ENCODE measurements around the gene PDE4B. TPM values are rescaled to one million over a fixed set of nuclear protein-coding genes. Genes with fewer than 3 reads are reported as not detected.
A peak's percentile ranks its signal among the peaks of the same experiment; 100 is the strongest.

PDE4B gene
- total RNA-seq, 1 experiment from 2014 or later = 3.3 TPM

- H3K4me1 Mint-ChIP-seq (ENCODE audit: insufficient read depth, unreplicated experiment) = peaks cover 49% of the 10 kb centered on the region
- H3K27ac Mint-ChIP-seq (ENCODE audit: low read depth, unreplicated experiment) = no peak overlapping the region
- intact Hi-C loops (cut with micrococcal nuclease) = no loop called here
- no peak for TF ChIP-seq CTCF (IDR thresholded peaks at IDR 0.05; ENCODE audit: unreplicated experiment)
- DNase-seq (ENCODE audit: unreplicated experiment) = no peak
- no peaks in the 10 kb centered on the region for H3K27me3 Mint-ChIP-seq (ENCODE audit: insufficient read depth, unreplicated experiment)
- no peaks in the 10 kb centered on the region for H3K36me3 Mint-ChIP-seq (ENCODE audit: insufficient read depth, unreplicated experiment)
- ChIA-PET CTCF (interaction anchor here (0.7 to 28.2 kb wide), 6 partner anchors 10 to 591 kb away, joined by 3 to 687 read pairs (median 9); no protein-coding TSS in a partner anchor), POLR2A (interaction anchor here (1.0 to 3.1 kb wide), 2 partner anchors 9 to 74 kb away, joined by 3 to 20 read pairs; no protein-coding TSS in a partner anchor)
- no TSS peak for BruUV-seq (replicated peaks)
- no peaks in the 10 kb centered on the region for H3K9me3 Mint-ChIP-seq (ENCODE audit: unreplicated experiment)
- H3K4me3 Mint-ChIP-seq (ENCODE audit: unreplicated experiment) = no peak overlapping the region
These were observed 465.9 kb downstream of the PDE4B start for GRCh38 chr1:66258404-66259105.

- Mint-ChIP-seq H3K4me1 (ENCODE audit: insufficient read depth, unreplicated experiment) (peaks cover 40% of the 10 kb centered on the region), H3K27me3 (ENCODE audit: insufficient read depth, unreplicated experiment) (no peaks in the 10 kb centered on the region)
- CTCF ChIA-PET = interaction anchor here (0.7 to 28.2 kb wide), 11 partner anchors 9 to 297 kb away, joined by 3 to 687 read pairs (median 4); no protein-coding TSS in a partner anchor
These were observed 468.7 kb downstream of the PDE4B start for GRCh38 chr1:66261364-66261763.

GRCh38 chr1:66262208-66262963 is 469.7 kb downstream of the PDE4B start:
- Mint-ChIP-seq H3K9me3 (ENCODE audit: unreplicated experiment) (no peaks in the 10 kb centered on the region), H3K27me3 (ENCODE audit: insufficient read depth, unreplicated experiment) (no peaks in the 10 kb centered on the region), H3K4me3 (ENCODE audit: unreplicated experiment) (peak overlapping the region; percentile 9), H3K36me3 (ENCODE audit: insufficient read depth, unreplicated experiment) (peaks cover 5% of the 10 kb centered on the region), H3K4me1 (ENCODE audit: insufficient read depth, unreplicated experiment) (peaks cover 43% of the 10 kb centered on the region), H3K27ac (ENCODE audit: low read depth, unreplicated experiment) (peak overlapping the region; percentile 86)
- ChIA-PET POLR2A (interaction anchor here (0.6 to 3.6 kb wide), 10 partner anchors 10 to 1370 kb away, joined by 3 to 32 read pairs (median 6); no protein-coding TSS in a partner anchor), CTCF (interaction anchor here (0.8 to 28.2 kb wide), 4 partner anchors 10 to 186 kb away, joined by 3 to 687 read pairs (median 8); no protein-coding TSS in a partner anchor)
- no peak for TF ChIP-seq CTCF (IDR thresholded peaks at IDR 0.05; ENCODE audit: unreplicated experiment)
- DNase-seq (ENCODE audit: unreplicated experiment) = peak; percentile 96
- BruUV-seq (replicated peaks) = no TSS peak
- intact Hi-C loops (cut with micrococcal nuclease) = no loop called here

More at GRCh38 chr1:66261364-66261763, 468.7 kb downstream of the PDE4B start:
- peak overlapping the region; percentile 86 for H3K27ac Mint-ChIP-seq (ENCODE audit: low read depth, unreplicated experiment)
- BruUV-seq (replicated peaks) = no TSS peak
- H3K4me3 Mint-ChIP-seq (ENCODE audit: unreplicated experiment) = peak overlapping the region; percentile 9
- no peaks in the 10 kb centered on the region for H3K9me3 Mint-ChIP-seq (ENCODE audit: unreplicated experiment)
- intact Hi-C loops (cut with micrococcal nuclease) = no loop called here
- POLR2A ChIA-PET = interaction anchor here (0.6 to 3.6 kb wide), 16 partner anchors 9 to 1369 kb away, joined by 3 to 32 read pairs (median 3); no protein-coding TSS in a partner anchor
- peaks cover 5% of the 10 kb centered on the region for H3K36me3 Mint-ChIP-seq (ENCODE audit: insufficient read depth, unreplicated experiment)
- peak; percentile 40 for DNase-seq (ENCODE audit: unreplicated experiment)
- no peak for TF ChIP-seq CTCF (IDR thresholded peaks at IDR 0.05; ENCODE audit: unreplicated experiment)

- Mint-ChIP-seq H3K4me3 (ENCODE audit: unreplicated experiment) (no peak overlapping the region), H3K36me3 (ENCODE audit: insufficient read depth, unreplicated experiment) (peaks cover 5% of the 10 kb centered on the region), H3K27me3 (ENCODE audit: insufficient read depth, unreplicated experiment) (no peaks in the 10 kb centered on the region), H3K4me1 (ENCODE audit: insufficient read depth, unreplicated experiment) (peaks cover 41% of the 10 kb centered on the region), H3K27ac (ENCODE audit: low read depth, unreplicated experiment) (no peak overlapping the region), H3K9me3 (ENCODE audit: unreplicated experiment) (no peaks in the 10 kb centered on the region)
- CTCF ChIA-PET = interaction anchor here (1.6 to 28.2 kb wide), 3 partner anchors 13 to 183 kb away, joined by 4 to 687 read pairs (median 12); no protein-coding TSS in a partner anchor
- no TSS peak for BruUV-seq (replicated peaks)
- POLR2A ChIA-PET = interaction anchor here (1.3 to 6.1 kb wide), 3 partner anchors 9 to 75 kb away, joined by 4 to 65 read pairs (median 5); no protein-coding TSS in a partner anchor
- intact Hi-C loops (cut with micrococcal nuclease) = no loop called here
- no peak for DNase-seq (ENCODE audit: unreplicated experiment)
- TF ChIP-seq CTCF (IDR thresholded peaks at IDR 0.05; ENCODE audit: unreplicated experiment) = no peak
These were observed 472.6 kb downstream of the PDE4B start for GRCh38 chr1:66265268-66265667.

All from MCF 10A (cell line).